Skeletal muscle cell (primary cell): ENCODE data around the gene TBXA2R.

ENCODE experiments used
- DNase-seq: peaks from one replicate; pipeline ENCODE4 v3.0.0-alpha.2; 2010; ENCODE audit warnings: low read depth
- H3K4me3 ChIP-seq: 2 replicates; pipeline ENCODE4 v1.5.1; 2011; ENCODE audit warnings: low read depth, mild to moderate bottlenecking, control low read depth, low read length, moderate library complexity

TBXA2R gene

DNA sequence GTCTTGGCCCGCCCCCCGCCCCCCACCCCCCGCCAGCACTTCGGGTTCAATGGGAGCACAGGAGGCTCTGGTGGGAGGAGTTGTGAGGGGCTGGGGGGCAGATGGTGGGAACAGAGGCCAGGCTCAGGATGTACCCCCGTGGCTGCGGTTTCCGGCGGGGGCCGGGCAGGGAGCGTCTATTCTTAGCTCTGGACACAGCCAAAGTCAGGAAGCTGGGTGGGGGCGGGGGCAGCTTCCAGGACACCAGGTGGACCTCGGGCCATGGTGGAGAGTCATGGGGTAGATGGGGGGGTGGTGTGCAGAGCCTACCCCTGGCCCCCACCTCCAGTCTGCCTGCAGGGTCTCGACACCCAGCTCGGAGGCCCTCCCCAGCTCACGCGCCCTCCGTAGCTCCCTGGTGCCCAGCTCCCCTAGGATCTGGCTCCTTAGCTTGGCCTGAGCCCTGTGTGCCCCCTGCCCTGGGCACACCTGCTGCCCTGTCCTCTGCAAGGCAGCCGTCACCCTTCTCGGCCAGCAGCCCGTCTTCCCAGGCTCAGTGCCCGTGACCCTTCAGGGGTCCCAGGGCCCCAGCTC lies 2.2 kb upstream of the TBXA2R start:
- no peak overlapping the region for H3K4me3 ChIP-seq
- DNase-seq: no peak

DNA sequence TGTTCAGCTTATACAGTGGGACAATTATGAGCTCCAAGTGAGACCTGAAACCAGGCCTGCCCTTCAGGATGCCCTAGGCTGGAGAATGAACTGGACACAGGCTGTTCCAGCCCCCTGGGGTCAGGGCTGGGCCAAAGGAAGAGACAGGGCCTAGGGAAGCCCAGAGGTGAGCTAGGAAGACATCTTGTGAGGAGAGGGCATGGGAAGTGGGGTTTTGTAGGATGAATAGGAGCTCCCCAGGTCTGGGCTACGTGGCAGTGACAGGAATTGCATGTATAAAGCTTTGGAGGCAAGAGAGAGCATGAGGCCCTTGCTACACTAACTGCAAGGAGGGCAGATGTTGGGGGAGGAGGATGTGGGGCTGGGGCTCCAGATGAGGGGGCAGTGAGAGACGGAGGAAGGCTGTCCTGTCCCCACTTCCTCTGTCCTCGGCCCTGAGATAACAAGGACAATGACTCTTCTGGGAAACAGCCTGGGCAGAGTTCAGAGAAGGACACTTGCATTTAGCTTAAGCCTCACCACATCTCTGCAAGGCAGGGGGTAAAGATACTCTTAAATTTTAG lies 1.5 kb upstream of the TBXA2R start:
- peak overlapping the region; percentile 61 for H3K4me3 ChIP-seq
- DNase-seq: no peak

DNA sequence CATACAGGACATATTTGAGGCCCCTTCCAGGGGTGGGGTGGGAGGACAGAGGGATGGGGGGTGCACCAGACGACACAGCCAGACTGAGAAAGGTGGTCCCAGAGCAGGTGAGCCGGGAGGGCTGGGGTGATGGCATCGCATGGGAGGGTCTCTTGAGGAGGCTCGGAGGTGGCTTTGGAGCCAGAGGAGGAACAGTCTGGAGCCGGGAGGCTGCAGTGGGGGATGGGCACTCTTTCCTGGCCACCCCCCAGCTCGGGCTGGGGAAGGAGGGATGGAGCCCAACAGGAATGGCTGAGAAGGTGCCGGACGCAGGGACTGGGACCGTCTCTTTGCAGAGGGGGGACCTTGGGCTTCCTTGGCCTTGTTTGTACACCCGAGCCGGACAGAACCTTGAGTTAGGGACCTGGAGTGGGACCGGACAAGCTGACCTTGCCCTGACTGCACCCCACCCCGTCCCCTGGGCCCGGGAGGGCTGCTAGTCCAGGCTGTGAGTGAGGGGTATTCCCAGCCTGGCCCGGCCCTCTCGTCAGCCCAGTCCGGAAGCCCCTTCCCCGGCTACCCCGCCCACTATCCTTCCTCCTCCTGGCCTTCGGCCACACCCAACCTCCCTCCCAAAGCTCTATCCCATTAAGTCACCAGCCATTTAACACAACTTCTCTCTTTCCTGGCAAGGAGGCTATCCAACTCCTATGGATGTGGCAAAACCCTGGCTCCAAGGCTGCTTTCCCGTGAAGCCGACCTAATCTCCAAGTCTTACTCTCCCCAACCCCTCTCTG lies 816 bp upstream of the TBXA2R start:
- no peak for DNase-seq
- peak overlapping the region; percentile 61 for H3K4me3 ChIP-seq

DNA sequence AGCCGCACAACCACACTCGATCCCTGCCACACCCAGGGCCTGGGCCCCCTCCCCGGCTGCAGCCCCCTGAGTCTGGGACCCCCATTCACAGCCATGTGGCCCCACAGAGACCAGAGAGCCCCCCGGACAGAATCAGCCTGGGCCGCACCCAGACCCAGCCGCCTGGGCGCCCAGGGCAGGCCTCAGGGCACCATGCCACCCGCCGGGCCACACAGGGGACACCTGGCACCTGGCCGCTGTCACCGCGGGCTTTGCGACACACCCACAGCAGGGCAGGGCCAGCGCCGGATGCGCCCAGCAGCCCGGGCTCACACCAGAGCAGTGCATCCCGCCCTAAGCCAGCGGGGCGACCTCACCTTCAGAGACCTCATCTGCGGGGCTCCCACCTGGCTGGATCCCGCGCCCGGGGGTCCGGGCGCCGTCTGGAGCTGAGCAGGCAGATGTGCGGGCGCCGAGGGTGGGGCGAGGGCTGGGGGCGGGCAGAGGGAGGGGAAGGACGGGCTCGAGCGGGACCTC lies 443 bp downstream of the TBXA2R start:
- DNase-seq: no peak
- H3K4me3 ChIP-seq: peak overlapping the region; percentile 61

DNA sequence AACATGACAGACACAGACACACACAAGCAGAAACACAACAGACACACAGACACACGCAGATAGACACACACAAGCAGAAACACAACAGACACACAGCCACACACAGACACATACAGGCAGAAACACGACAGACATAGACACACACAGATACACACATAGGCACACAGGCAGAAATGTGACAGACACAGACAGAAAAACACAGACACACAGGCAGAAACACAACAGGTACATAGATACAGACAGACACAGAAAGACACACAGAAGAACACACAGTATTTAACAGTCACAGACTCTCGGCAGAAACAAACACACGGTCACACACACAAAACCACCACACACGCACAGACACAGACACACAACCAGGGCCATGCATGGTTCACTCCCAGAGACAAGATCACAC lies 905 bp downstream of the TBXA2R start:
- H3K4me3 ChIP-seq: peak overlapping the region; percentile 61
- DNase-seq: no peak

DNA sequence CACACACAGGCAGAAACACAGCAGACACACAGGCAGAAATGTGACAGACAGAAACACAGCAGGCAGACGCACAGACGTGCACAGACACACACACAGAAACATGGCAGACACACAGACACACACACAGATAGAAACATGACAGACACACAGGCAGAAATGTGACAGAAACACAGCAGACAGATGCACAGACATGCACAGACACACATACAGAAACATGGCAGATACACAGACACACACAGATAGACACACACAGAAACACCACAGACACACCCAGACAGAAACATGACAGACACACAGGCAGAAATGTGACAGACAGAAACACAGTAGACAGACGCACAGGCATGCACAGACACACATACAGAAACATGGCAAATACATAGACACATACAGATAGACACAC lies 1.3 kb downstream of the TBXA2R start:
- H3K4me3 ChIP-seq: no peak overlapping the region
- no peak for DNase-seq

DNA sequence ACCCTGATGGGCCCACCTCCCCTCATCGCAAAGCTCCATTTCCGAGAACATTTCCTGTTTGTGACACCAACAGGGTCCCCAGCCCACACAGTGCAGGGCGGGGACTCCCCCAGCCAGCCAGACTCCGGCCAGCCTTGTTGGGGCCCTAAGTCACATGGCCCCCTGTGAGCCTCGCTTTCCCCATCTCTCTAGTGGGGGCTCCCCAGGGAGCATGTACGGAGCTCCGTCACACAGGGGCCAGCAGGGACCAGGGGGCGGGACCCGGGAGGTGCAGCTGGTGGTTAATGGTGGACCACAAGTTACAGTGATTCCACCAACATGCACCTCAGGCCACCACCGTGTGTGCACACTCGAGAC lies 1.7 kb downstream of the TBXA2R start:
- no peak for DNase-seq
- H3K4me3 ChIP-seq: no peak overlapping the region

DNA sequence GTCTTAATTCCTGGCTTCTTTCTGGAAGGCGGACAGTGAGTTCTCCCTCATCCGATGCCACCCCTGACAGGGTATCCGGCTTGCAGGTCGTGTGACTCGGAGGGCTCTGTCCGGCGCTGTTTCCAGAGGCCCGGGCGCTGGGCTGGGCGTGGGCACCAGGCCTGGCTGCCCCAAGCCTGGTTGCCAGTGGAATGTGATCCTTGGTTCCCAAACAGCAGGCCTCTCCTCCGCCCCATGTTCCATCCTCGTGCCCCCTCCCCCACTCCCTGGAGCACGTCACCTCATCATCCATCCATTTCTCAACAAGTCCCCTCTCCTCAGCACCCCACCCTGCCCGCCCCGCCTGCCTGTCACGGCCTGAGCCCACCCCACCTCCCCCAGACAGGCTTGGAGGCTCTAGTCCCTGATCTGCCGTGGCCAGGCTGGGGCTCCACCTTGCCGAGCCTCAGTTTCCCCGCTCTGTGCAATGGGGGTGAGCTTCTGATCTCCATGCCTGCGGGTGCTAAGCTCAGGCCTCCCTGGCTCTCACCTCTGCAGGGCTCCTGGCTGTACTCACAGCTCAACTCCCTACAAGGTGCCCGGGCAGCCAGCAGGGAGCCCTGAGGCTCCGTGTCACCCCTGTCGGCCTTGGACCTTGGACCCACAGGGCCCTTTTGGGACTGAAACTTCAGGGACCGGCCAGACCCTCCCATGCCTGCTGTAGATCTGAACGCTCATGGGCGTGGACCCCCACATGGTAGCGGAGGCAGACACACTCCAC lies 2.3 kb downstream of the TBXA2R start:
- DNase-seq: no peak
- no peak overlapping the region for H3K4me3 ChIP-seq

DNA sequence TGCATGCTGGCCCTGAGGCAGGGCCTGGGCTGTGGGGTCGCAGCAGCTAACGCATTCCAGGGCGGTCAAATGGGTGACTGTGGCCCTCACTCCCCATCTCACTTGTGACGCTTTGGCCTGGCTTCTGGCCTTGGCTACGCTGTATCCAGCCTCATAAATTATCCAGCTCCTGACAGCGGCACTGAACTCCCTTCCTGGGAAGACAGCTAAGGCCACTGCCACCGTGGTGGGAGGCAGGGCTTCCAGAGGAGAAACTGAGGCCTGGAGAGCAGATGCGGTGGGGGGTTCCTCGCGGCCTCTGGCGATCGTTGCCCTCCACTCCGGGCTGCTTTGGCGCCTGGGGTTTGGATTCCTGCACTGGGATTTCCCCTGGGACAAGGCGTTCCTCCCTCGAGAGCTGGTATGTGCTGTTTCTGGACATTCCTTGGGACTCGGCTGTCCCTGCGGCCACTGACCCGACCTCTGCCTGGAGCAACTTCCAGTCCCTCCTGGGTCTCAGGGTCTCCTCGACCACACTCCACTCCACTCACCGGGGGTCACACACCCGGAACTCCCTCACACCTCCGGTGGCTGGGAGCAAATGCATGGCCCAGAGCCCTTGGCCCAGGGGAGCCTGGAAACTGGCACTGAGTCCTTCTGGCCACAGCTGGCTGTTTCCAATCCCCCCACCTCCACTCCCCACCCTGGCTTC lies 3.4 kb downstream of the TBXA2R start:
- no peak overlapping the region for H3K4me3 ChIP-seq
- no peak for DNase-seq

DNA sequence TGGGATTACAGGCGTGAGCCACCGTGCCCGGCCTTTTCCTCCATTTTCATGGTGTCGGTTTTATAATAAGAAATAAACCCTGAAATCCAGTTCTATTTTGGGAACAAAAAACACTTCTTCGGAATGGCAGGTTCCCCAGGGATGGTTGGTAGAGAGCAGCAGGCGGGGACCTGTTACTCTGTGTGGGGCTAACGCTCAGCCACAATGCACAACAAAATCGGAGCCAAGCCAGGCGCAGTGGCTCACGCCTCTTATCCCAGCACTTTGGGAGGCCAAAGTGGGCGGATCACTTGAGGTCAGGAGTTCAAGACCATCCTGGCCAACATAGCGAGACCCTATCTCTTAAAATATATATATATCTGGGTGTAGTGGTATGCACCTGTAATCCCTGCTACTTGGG lies 5.7 kb downstream of the TBXA2R start:
- DNase-seq: no peak
- no peak overlapping the region for H3K4me3 ChIP-seq

DNA sequence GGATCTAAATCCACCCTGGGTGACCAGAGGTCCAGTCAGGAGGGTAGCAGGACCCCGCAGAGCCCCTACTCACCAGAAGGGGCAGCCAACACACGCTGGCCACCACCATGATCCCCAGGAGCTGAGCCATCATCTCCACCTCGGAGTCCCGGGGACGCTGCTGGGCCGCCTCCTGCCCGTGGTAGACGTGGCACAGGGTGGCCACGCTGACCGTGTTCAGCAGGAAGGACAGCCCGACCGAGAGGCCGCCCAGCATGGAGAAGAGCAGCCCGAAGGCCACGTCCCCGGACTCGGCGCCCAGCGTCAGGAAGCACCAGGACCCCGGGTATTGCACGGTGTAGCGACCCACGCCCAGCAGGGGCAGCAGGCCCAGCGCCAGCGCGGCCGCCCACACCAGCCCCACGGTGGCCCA lies 6.9 kb downstream of the TBXA2R start:
- no peak overlapping the region for H3K4me3 ChIP-seq
- DNase-seq: no peak

DNA sequence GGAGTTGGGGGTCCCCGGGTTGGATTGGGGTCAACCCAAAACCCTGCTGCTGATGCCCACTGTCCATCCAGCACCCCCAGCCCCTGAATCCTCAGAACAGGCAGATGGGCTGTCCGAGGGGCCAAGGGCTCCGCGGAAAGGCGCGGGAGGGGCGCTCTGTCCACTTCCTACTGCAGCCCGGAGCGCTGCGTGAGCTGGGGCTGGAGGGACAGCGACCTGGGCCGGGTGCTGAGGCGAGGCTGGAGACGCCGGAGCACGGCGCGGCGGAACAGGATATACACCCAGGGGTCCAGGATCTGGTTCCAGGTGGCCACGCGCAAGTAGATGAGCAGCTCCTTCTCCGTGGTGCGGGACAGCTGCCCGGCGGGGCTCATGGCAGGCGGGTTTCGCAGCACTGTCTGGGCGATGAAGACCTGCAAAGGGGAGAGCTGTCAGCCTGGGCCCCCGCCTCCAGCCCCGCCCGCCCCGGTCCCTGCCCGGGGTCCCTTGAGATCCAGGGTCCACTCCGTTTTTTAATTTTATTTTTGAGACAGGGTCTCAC lies 11.1 kb downstream of the TBXA2R start:
- H3K4me3 ChIP-seq: no peak overlapping the region
- no peak for DNase-seq

DNA sequence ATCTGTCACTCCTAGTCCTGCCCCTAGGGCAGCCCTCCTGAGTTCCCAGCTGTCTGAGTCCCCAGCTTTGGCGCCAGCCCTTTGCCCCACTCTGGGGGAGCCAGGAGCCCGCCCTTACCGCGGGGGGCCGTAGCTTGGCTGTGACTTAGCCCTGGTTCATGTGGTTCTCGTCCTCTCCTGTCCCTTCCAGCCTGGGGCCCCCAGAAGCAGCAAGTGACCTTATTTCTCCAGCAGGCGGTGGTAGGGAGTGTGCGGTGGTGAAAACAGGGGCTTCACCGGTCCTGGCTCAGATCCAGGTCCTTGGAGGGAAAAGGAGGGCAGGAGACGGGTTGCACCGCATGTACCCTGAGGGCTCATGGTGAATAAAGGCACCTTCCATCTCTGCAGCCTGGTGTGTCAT lies 13.5 kb downstream of the TBXA2R start:
- no peak overlapping the region for H3K4me3 ChIP-seq
- no peak for DNase-seq

DNA sequence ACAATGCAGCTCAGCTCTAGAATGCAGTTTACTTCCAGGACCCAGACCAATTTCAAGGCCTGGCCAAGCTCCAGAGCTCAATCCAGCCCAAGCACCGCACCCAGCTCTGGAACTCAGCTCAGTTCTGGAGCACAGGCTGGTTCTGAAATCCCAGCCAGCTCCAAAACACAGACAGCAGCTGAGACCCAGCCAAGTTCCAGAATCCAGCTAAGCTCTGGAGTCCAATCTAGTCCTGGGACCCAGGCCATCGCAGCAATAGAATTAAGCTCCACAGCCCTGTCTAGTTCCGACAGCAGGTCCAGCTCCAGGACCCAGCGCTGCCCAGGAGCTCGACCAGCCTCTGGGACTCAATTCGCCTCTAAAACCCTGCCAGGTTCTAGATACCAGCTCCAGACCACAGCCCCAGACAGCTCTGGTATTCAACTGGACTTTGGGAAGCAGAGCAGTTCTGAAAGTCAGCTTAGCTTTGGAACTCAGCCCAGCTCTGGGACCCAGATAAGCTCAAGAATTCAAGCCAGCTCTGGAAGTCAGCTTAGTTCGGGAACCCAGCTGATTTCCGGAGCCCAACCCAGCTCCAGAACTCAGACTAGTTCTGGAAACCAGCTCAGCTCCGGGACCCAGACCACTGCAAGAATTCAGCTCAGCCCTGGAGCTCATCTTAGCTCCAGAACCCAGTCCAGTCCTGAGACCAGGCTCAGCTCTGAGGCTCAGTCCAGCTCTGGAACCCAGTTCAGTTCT lies 14.6 kb downstream of the TBXA2R start:
- no peak for DNase-seq
- no peak overlapping the region for H3K4me3 ChIP-seq

DNA sequence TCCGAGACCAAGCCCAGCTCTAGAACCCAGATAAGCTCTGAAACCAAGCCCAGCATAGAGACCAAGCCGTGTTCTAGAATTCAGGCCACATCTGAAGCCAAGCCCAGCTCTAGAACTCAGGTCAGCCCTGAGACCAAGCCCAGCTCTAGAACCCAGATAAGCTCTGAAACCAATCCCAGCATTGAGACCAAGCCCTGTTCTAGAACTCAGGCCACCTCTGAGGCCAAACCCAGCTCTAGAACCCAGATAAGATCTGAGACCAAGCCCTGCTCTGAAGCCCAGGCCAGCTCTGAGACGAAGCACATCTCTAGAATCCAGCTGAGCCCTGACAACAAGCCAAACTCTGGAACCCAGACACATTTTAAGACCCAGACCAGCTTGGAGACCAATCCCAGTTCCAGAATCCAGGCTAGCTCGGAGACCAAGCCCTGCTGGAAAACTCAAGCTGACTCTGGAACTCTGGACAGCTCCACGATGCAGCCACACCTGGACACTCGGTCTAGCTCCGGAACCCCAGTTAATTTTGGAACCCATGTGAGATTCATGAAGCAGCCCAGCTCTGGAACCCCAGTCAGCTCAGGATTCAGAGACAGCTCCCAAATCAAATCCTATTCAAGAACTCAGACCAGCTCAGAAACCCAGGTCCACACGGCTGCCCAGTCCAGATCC lies 15.6 kb downstream of the TBXA2R start:
- no peak overlapping the region for H3K4me3 ChIP-seq
- no peak for DNase-seq

DNA sequence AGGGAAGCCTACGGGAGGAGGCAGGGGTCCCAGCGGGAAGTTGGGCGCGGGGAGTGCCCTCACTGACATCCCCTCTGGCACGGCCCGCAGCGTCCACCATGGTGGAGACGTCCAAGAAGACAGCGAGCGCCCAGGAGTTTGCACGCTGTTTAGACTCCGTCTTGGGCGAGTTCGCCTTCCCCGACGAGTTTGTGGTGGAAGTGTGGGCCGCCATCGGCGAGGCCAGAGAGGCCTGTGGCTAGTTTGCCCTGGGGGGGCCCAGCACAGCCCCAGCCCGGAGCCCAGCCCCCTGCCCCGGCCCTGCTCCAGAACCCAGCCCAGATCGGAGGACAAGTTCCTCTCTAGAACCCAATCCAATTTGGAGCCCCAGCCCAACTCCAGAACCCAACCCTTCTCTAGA lies 16.7 kb downstream of the TBXA2R start:
- no peak for DNase-seq

DNA sequence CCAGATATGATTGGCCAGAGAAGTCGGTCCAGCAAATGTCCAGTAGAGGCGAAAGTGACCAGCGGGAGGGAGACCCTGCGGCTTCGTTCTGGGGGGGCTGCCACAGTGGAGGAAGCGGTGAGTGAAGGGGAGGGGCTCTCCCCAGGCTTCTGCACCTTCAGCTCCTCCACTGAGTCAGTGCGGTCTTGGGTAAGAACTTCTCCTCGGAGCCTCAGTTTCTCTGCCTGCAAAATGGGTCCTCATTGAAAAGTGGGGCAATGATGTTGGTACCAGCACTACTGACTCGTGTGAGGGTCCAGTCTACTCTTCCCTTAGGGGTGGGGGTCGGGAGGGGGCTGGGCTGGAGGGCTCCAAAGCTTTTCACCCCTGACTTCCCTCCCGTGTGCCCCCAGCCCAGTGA lies 17.2 kb downstream of the TBXA2R start:
- no peak overlapping the region for H3K4me3 ChIP-seq
- no peak for DNase-seq

More for the DNA sequence above, 16.7 kb downstream of the TBXA2R start:
- no peak overlapping the region for H3K4me3 ChIP-seq

DNA sequence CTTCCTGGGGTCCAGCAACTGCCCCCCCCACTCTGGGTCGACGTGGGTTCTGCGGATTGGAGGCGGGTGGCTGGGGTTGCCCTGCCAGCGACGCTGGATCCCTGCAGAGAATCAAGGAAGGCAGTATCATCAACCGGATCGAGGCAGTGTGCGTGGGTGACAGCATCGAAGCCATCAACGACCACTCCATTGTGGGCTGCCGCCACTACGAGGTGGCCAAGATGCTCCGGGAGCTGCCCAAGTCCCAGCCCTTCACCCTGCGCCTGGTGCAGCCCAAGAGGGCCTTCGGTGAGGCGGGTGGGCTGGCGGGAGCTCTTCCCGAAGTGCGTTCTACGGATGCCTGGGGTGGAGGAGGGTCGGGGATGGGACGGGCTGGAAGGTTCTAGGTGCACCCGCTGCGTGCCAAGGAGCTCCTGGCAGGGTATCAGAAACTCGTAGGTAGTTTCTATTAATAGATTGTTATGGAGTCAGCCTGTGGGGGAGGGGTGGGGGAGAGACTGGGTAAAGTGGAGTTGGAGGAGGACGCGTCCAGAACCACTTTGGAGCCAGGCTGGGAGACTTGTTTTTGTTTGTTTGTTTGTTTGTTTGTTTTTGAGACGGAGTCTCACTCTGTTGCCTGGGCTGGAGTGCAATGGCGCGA lies 19.8 kb downstream of the TBXA2R start:
- H3K4me3 ChIP-seq: no peak overlapping the region
- DNase-seq: no peak
